ENCODE measurements around the gene MSRB3.

MSRB3 gene

DNA sequence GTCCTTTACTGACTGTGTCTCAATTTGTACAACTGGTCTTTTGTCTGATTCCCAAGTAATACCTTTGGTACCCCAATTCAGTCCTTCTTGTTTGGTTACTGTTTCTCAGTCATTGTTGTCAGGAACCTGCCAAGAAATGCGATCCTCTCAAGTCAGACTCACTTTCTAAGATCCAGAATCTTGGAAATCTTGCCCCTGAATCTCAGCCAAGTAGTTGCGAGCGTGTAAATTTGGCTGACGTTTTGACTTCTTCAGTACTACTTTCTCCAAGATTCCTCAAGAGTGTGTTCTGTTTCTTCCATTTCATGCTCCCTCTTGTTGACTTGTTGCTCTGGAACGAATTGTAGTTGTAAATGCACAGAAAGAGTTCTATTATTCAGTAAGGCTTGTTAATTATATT is 114.0 kb downstream of the MSRB3 start:
- no peak for DNase-seq (ENCODE audit: low read depth)

DNA sequence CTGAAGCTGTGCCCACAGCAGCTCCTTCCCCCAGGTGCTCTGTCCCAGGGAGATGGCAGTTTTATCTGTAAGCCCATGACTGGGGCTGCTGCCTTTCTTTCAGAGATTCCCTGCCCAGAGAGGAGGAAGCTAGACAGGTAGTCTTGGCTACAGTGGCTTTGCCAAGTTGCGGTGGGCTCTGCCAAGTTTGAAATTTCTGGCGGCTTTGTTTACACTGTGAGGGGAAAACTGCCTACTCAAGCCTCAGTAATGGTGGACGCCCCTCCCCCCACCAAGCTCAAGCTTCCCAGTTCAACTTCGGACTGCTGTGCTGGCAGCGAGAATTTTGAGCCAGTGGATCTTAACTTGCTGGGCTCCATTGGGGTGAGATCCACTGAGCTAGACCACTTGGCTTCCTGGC is 124.7 kb downstream of the MSRB3 start:
- DNase-seq (ENCODE audit: low read depth): no peak

GRCh38 chr12:65407388-65408149 is 129.1 kb downstream of the MSRB3 start:
- DNase-seq (ENCODE audit: low read depth): no peak

GRCh38 chr12:65408441-65408840 is 130.0 kb downstream of the MSRB3 start:
- no peak for DNase-seq (ENCODE audit: low read depth)

DNA sequence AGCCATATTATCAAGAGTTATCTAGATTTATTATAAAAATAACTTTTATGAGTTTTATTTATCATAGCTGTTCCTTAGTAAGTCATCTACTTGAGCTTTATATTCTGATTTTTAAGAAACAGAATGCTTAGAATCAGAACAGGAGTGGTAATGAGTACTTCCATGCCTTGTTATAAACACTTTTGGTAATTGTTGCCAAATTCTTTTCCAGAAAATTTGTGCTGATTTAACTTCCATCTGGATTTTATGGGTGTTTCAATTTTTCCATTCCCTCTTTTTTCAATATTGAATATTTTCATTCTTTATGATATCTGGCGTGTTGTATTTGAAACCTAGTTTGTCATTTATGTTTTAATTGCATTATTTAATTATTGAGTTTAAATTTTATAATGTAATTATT is 131.2 kb downstream of the MSRB3 start:
- no peak for DNase-seq (ENCODE audit: low read depth)

GRCh38 chr12:65411171-65411570 is 132.7 kb downstream of the MSRB3 start:
- DNase-seq (ENCODE audit: low read depth): no peak

GRCh38 chr12:65414526-65414925 is 136.0 kb downstream of the MSRB3 start:
- DNase-seq (ENCODE audit: low read depth): no peak

DNA sequence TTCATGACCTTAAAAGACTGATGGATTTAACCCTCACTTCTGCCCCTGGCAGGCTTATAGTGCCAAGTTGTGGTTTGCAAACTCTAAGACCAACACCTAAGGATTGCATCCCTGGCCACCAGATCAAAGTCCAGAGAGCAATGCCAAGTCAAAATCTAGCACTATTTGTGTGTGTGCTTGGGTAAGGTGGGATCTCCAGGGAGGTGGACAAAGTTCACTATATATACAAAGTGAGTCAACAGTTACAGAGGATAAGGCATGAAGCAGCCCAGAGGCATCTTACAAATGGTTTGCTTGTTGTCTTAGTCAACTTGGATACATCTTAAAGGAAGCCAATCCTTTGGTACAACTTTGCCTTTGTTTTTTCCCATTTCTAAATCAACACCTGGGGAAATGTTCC is 137.3 kb downstream of the MSRB3 start:
- no peak for DNase-seq (ENCODE audit: low read depth)

DNA sequence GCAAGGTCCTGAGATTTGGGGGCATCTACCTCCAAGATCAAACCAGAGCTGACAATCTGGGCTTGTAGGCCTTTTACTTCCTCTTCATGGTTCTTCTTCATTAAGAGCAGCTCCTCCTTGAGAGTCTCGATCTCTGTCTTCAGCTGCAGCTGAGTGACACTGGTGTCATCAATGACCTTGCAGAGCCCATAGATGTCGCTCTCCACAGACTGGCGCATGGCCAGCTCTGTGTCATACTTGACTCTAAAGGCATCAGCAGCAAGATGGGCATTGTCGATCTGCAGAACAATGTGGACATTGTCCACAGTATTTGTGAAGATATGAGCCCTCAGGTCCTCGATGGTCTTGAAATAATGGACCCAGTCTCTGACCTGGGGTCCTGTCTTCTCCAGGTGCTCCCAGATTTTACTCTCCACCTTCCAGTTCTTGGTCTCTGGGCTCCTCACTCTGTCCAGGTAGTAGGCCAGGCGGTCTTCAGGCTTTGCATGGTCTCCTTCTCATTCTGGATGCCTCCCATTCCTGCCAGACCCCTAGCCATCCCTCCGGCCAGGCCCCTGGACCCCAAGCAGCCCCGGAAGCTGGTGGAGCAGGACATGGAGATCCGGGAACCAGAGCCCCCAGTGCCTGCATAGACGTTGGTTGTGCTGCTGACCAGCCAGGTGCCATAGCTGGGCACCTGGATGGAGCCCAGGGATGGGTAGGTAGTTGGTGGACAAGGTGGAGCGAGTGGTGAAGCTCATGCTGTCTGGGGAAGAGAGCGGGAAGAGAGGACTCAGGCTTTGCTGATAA is 141.0 kb downstream of the MSRB3 start:
- DNase-seq (ENCODE audit: low read depth): no peak

GRCh38 chr12:65420941-65421340 is 142.5 kb downstream of the MSRB3 start:
- no peak for DNase-seq (ENCODE audit: low read depth)

- DNase-seq (ENCODE audit: low read depth): no peak
Measured at GRCh38 chr12:65427646-65428045, 149.2 kb downstream of the MSRB3 start.

GRCh38 chr12:65430006-65430405 is 151.5 kb downstream of the MSRB3 start:
- no peak for DNase-seq (ENCODE audit: low read depth)

- DNase-seq (ENCODE audit: low read depth): peak; percentile 80
Measured at GRCh38 chr12:65430571-65431306, 152.3 kb downstream of the MSRB3 start.

DNA sequence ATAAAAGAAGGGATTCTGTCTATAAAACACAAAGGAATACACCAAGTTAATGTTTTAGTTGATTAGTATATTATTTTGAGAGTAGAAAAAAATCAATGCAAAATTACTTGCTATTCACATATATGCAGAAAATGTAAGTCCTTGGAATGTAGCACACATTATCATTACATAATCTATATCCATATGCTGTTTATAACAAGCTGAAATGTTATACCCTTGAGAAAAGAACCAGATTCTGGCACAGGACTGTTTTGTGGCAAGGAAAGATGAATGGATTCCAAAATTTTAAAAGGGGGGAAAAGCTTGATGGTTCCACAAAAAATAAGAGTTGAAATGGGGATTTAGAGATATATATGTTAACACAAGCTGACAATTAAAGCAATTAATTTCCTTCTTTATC is 153.6 kb downstream of the MSRB3 start:
- DNase-seq (ENCODE audit: low read depth): no peak

DNA sequence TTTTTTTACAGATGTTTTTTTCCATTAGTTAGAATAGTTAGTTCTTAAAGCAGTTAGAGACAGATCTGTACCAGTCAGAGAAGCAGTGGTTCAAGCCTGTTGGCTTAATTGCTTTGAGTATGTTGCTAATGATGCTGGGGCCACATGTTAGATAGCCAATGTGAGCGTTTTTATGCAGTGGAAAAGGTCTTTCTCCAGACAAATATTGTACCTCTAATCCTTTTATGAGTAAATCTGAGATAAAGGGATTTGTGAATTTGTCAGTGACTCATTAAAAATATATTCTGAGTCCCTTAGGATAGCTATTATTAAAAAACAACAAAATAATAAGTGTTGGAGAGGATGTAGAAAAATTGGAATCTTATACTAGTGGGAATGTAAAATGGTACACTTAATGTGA is 154.2 kb downstream of the MSRB3 start:
- DNase-seq (ENCODE audit: low read depth): no peak

GRCh38 chr12:65434737-65435136 is 156.3 kb downstream of the MSRB3 start:
- no peak for DNase-seq (ENCODE audit: low read depth)

GRCh38 chr12:65443038-65443437 is 164.6 kb downstream of the MSRB3 start:
- DNase-seq (ENCODE audit: low read depth): no peak

- DNase-seq (ENCODE audit: low read depth): no peak
Measured at GRCh38 chr12:65444996-65445395, 166.5 kb downstream of the MSRB3 start.

DNA sequence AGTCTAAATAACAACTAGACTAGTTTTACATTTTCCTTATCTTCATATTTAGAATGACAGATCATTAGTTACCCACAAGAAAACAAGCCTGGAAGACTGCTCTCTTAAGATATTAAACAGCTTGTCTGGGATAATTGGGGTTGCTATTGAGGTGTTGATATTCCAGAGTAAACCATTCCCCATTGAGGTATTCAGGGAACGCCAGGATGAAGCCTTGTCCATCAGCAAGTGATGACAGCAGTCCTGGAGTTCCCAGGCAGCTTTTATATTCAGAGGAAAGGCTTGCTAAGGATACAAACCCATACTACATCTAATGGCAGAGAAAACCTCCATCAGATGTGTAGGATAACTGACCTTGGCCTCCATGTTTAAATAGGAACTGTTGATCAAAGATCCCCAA is 168.4 kb downstream of the MSRB3 start:
- no peak for DNase-seq (ENCODE audit: low read depth)

DNA sequence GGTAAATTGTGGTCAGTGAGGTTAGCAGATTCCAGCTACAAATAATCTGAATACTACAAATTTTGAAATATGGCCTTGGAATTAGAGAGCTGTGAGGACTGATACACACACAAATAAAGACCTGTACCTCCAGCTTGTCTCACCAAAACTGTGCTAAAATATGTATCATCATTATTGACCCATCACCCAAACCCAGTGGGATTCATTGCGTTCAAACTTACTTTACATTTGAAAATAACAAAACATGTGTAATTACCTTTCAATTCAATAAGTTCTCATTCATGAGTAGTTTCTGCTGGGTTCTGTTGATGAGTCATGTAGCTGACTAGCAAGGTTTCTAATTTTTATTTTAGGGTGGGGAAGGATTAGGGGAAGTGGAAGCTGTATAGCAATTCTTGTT is 170.9 kb downstream of the MSRB3 start:
- no peak for DNase-seq (ENCODE audit: low read depth)

DNA sequence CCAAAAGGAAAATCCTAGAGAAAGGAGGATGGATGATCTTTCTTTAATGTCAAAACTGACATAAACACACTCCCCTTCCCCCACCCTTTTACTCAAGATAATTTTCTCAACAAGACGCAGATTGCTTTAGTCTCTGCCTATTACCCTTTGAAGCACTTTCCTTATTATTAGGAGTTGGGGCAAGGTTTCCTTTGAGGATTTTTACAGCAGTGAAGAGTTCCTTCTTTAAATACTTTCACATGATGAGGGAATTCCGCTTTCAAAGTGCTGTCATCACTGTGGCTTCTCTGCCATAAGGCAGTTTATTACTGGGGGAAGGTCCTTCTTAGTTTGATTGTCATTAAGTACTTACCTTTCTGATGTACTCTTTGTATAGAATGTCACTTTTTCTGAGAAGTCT is 172.1 kb downstream of the MSRB3 start:
- no peak for DNase-seq (ENCODE audit: low read depth)

DNA sequence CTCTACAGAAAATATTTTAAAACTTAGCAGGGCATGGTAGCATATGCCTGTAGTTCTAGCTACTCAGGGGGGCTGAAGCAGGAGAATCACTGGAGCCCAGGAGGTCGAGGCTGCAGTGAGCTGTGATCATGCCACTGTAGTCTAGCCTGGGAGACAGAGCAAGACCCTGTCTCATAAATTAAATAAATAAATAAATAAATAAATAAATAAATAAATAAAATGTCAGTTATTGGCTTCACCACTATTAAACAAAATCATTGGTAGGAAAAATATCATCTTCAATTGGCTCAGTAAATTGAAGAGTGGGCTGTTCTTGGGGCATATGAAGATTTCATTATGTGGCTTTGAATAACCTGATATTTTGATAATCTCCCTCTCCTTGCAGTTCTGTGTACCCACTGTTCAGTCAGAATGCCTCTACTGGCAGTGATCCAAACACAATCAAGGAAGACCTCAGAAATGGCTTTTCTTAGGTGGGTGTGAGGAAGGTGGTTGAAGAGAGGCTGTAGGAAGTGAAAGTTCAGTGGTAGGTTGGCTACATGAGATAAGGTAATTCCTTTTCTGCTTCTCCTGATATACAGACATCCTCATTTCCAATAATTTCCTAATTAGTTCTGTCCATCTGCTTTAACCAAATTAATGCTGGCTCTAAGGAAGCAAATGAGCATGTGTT is 175.8 kb downstream of the MSRB3 start:
- DNase-seq (ENCODE audit: low read depth): no peak
